ENCODE results near the gene KCNE4.

GRCh38 chr2:223090039-223090438 lies 38.0 kb downstream of the KCNE4 start:
- TF ChIP-seq REST (IDR thresholded peaks at IDR 0.05; ENCODE audit: low read depth, low read length): no peak
- no peak for TF ChIP-seq CHD2 (IDR thresholded peaks at IDR 0.05; ENCODE audit: low read length, partially characterized antibody)
- TF ChIP-seq USF1 (IDR thresholded peaks at IDR 0.05; ENCODE audit: borderline replicate concordance, low read depth): no peak
- no peak for TF ChIP-seq EZH2phosphoT487 (IDR thresholded peaks at IDR 0.05; ENCODE audit: borderline replicate concordance, low read depth)
- no peak for TF ChIP-seq CTCF (IDR thresholded peaks at IDR 0.05)

All from SK-N-SH (cell line).